Endodermal cell (in vitro differentiated cells): ENCODE data around the gene DDX28. TPM values are rescaled to one million over a fixed set of nuclear protein-coding genes. Genes with fewer than 3 reads are reported as not detected.

Experiments
- DNase-seq: peaks from one replicate; pipeline ENCODE4 v3.0.0-alpha.2; 2017
- H3K27ac ChIP-seq: 2 replicates; pipeline ENCODE4 v1.5.1; 2013; ENCODE audit warnings: mild to moderate bottlenecking, low read depth, low read length, moderate library complexity
- H3K27me3 ChIP-seq: 2 replicates; pipeline ENCODE4 v1.6.1; 2013; ENCODE audit warnings: mild to moderate bottlenecking, low read length, moderate library complexity; ENCODE audit not compliant: insufficient read depth, control insufficient read depth, poor library complexity, severe bottlenecking
- H3K36me3 ChIP-seq: 2 replicates; pipeline ENCODE4 v1.7.0; 2013; ENCODE audit warnings: mild to moderate bottlenecking, low read length, moderate library complexity; ENCODE audit not compliant: control insufficient read depth, insufficient read depth
- H3K4me1 ChIP-seq: one replicate; pipeline ENCODE4 v1.7.0; 2013; ENCODE audit warnings: low read length; ENCODE audit not compliant: control insufficient read depth, insufficient read depth
- H3K4me3 ChIP-seq: 2 replicates; pipeline ENCODE4 v1.5.1; 2013; ENCODE audit warnings: mild to moderate bottlenecking, low read length, moderate library complexity
- H3K9ac ChIP-seq: 2 replicates; pipeline ENCODE4 v1.6.1; 2013; ENCODE audit warnings: mild to moderate bottlenecking, low read length, moderate library complexity; ENCODE audit not compliant: poor library complexity, severe bottlenecking; ENCODE audit errors: extremely low read depth
- H3K9me3 ChIP-seq: 2 replicates; pipeline ENCODE4 v1.6.1; 2013; ENCODE audit warnings: mild to moderate bottlenecking, low read length, moderate library complexity; ENCODE audit not compliant: control insufficient read depth
- H3K27ac Mint-ChIP-seq: 2 replicates; pipeline ENCODE4 v1.8.0; 2020; ENCODE audit warnings: mixed read lengths
- H3K27me3 Mint-ChIP-seq: 2 replicates; pipeline ENCODE4 v1.8.0; 2021; ENCODE audit warnings: mild to moderate bottlenecking, mixed read lengths; ENCODE audit not compliant: insufficient read depth
- H3K36me3 Mint-ChIP-seq: 2 replicates; pipeline ENCODE4 v1.8.0; 2020; ENCODE audit warnings: low read depth, mixed read lengths
- H3K4me1 Mint-ChIP-seq: 2 replicates; pipeline ENCODE4 v1.8.0; 2020; ENCODE audit warnings: mixed read lengths
- H3K4me3 Mint-ChIP-seq: 2 replicates; pipeline ENCODE4 v1.8.0; 2020; ENCODE audit warnings: mild to moderate bottlenecking, moderate library complexity, mixed read lengths
- H3K9me3 Mint-ChIP-seq: 2 replicates; pipeline ENCODE4 v1.8.0; 2020; ENCODE audit warnings: mild to moderate bottlenecking, mixed read lengths
- WGBS, 2 experiments: methylation state at CpG; one replicate each; pipeline versions ENCODE4 v1.1.5 to v1.1.7; 2013; ENCODE audit warnings: missing lambda C conversion rate in 2 of 2, mixed read lengths in 1 of 2; ENCODE audit not compliant: insufficient coverage in 1 of 2, insufficient read length in 1 of 2; 5-methylcytosine and 5-hydroxymethylcytosine counted together
- total RNA-seq, 2 donors: library from RNA; stranded (reverse); fragmentation: NEBNext Ultra II Directional in 1 of 2; extraction: Animal tissue kit (Norgen Biotek cat#: 25700) in 1 of 2; gene quantifications; 2 replicates in 1 of 2; 3 replicates in 1 of 2; pipeline ENCODE4 v1.2.1, GENCODE V29; 2021
- TF ChIP-seq, protein P1 (sequence below): fragments of 200-600 bp; sonication (generic); conservative IDR thresholded peaks from 2 replicates; pipeline ENCODE4 v1.5.0; 2021; ENCODE audit warnings: antibody characterized with exemption, mild to moderate bottlenecking

DDX28 gene
- total RNA-seq, 2 donors from 2014 or later: 12.1 to 12.3 TPM

DNA sequence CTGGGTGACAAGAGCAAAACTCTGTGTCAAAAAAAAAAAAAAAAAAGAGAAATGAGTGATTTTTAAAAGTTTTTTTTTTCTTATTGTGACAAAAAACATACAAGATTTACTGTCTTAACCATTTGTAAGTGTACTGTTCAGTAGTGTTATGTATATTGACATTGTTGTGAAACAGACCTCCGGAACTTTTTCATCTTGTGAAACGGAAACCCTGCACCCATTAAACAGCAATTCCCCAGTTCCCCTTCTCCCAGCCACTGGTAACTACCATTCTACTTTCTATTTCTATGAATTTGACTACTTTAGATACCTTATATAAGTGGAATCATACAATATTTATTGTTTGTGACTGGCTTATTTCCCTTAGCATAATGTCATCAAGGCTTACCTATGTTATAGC lies 18.8 kb upstream of the DDX28 start:
- Histone ChIP-seq H3K4me1 (no peaks in the 10 kb centered on the region), H3K9me3 (no peaks in the 10 kb centered on the region), H3K36me3 (peaks cover 23% of the 10 kb centered on the region), H3K4me3 (no peak overlapping the region), H3K27me3 (no peaks in the 10 kb centered on the region), H3K27ac (no peak overlapping the region), H3K9ac (no peak overlapping the region)
- DNase-seq: no peak
- WGBS, 2 experiments: 80% methylated on average over 1 of the region's 2 CpGs; no CpG with 5 or more reads in 1 of the 2 experiments
- Mint-ChIP-seq H3K4me1 (peaks cover 3% of the 10 kb centered on the region), H3K27ac (no peak overlapping the region), H3K4me3 (no peak overlapping the region), H3K27me3 (no peaks in the 10 kb centered on the region), H3K36me3 (peaks cover 24% of the 10 kb centered on the region), H3K9me3 (no peaks in the 10 kb centered on the region)
- TF ChIP-seq, protein P1, sequence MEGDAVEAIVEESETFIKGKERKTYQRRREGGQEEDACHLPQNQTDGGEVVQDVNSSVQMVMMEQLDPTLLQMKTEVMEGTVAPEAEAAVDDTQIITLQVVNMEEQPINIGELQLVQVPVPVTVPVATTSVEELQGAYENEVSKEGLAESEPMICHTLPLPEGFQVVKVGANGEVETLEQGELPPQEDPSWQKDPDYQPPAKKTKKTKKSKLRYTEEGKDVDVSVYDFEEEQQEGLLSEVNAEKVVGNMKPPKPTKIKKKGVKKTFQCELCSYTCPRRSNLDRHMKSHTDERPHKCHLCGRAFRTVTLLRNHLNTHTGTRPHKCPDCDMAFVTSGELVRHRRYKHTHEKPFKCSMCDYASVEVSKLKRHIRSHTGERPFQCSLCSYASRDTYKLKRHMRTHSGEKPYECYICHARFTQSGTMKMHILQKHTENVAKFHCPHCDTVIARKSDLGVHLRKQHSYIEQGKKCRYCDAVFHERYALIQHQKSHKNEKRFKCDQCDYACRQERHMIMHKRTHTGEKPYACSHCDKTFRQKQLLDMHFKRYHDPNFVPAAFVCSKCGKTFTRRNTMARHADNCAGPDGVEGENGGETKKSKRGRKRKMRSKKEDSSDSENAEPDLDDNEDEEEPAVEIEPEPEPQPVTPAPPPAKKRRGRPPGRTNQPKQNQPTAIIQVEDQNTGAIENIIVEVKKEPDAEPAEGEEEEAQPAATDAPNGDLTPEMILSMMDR: no peak

DNA sequence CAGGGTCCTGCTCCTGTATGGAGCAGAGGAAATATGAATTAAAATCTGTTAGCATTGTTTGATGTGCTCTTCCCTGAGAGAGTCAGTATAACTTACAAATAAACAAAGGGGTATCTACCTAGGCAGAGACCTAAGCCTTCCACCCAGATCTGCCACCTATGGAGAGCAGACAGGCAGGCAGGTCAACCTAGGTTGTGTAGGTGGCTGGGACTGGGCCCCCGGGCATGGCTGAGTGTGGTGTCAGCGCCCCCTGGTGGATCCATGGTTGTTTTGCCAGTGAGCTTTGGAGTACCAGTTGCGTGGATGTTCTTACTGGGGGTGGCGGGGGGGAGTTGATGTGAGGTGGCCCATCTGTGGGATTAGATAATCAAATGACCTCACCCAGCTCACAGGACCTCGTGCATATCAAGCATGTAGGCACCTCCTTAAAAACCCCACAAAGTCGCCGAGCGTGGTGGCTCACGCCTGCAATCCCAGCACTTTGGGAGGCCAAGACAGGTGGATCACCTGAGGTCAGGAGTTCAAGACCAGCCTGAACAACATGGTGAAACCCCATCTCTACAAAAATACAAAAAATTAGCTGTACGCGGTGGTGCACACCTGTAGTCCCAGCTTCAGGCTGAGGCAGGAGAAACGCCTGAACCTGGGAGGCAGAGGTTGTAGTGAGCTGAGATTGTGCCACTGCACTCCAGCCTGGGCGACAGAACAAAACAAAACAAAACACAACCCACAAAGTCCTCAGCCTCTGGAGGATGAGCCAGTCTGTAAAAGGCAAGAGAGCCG lies 17.7 kb upstream of the DDX28 start:
- Histone ChIP-seq H3K27ac (no peak overlapping the region), H3K36me3 (peaks cover 23% of the 10 kb centered on the region), H3K27me3 (no peaks in the 10 kb centered on the region), H3K9me3 (no peaks in the 10 kb centered on the region), H3K4me3 (no peak overlapping the region), H3K4me1 (no peaks in the 10 kb centered on the region), H3K9ac (no peak overlapping the region)
- Mint-ChIP-seq H3K27ac (peak overlapping the region; percentile 87), H3K4me3 (no peak overlapping the region), H3K4me1 (peaks cover 3% of the 10 kb centered on the region), H3K27me3 (no peaks in the 10 kb centered on the region), H3K36me3 (peaks cover 19% of the 10 kb centered on the region), H3K9me3 (no peaks in the 10 kb centered on the region)
- peak; percentile 97 for DNase-seq
- TF ChIP-seq, protein P1: peak; percentile 89
- WGBS, 2 experiments: 74 to 85% methylated on average over 7 to 14 of the region's 14 CpGs

DNA sequence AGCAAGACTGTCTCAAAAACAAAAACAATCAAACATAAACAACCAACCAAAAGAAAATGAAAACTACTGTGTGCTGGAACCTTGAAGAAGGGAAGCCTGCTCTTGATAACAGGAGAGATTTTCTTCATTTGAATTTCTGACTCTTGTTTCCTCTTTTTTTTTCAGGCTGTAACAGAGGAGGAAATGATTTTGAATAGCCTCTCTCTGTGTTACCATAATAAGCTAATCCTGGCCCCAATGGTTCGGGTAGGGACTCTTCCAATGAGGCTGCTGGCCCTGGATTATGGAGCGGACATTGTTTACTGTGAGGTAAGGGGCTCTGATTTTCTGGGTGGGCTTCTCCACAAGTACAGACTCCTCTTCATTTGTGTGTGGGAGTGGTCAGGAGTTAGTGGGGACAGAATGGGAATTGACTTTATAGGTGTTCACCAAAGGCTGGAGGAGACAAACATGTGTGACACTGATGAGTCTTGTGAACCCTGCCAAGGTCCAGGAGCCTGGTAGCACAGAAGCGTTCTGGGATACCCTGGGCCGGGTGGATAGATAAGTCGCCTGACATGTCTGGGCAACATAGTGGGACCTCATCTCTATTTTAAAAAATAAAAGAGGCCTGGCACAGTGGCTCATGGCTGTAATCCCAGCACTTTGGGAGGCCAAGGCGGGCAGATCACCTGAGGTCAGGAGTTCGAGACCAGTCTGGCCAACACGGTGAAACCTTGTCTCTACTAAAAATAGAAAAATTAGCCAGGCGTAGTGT lies 15.0 kb upstream of the DDX28 start:
- no peak overlapping the region for H3K27ac ChIP-seq
- Mint-ChIP-seq H3K27ac (no peak overlapping the region), H3K4me1 (peaks cover 3% of the 10 kb centered on the region), H3K27me3 (no peaks in the 10 kb centered on the region), H3K36me3 (peaks cover 16% of the 10 kb centered on the region), H3K9me3 (no peaks in the 10 kb centered on the region), H3K4me3 (no peak overlapping the region)
- no peaks in the 10 kb centered on the region for H3K9me3 ChIP-seq
- WGBS, 2 experiments: 94% methylated on average over 6 to 9 of the region's 9 CpGs
- no peak for DNase-seq
- H3K4me1 ChIP-seq: no peaks in the 10 kb centered on the region
- H3K4me3 ChIP-seq: no peak overlapping the region
- TF ChIP-seq, protein P1: no peak
- no peak overlapping the region for H3K9ac ChIP-seq
- peaks cover 20% of the 10 kb centered on the region for H3K36me3 ChIP-seq
- H3K27me3 ChIP-seq: no peaks in the 10 kb centered on the region
